ENCODE data around the gene ATP6V1A. TPM values are rescaled to one million over a fixed set of nuclear protein-coding genes. Genes with fewer than 3 reads are reported as not detected.
A peak's percentile ranks its signal among the peaks of the same experiment; 100 is the strongest.

ATP6V1A gene
- total and polyA plus RNA-seq, 10 donors, result 13.3 to 109 (median 81.8) TPM

GRCh38 chr3:113753376-113753985 lies 6.6 kb downstream of the ATP6V1A start:
- intact Hi-C loops (cut with DNase I; ENCODE audit: low total_unique reads), result no loop called here
- peaks cover 0 to 10% (median 6%) of the 10 kb centered on the region in 8 donors for H3K9me3 ChIP-seq
- DNase-seq, result no peak
- H3K27me3 ChIP-seq (replicated peaks in 1 of 7), result no peaks in the 10 kb centered on the region
- TF ChIP-seq, protein P1, sequence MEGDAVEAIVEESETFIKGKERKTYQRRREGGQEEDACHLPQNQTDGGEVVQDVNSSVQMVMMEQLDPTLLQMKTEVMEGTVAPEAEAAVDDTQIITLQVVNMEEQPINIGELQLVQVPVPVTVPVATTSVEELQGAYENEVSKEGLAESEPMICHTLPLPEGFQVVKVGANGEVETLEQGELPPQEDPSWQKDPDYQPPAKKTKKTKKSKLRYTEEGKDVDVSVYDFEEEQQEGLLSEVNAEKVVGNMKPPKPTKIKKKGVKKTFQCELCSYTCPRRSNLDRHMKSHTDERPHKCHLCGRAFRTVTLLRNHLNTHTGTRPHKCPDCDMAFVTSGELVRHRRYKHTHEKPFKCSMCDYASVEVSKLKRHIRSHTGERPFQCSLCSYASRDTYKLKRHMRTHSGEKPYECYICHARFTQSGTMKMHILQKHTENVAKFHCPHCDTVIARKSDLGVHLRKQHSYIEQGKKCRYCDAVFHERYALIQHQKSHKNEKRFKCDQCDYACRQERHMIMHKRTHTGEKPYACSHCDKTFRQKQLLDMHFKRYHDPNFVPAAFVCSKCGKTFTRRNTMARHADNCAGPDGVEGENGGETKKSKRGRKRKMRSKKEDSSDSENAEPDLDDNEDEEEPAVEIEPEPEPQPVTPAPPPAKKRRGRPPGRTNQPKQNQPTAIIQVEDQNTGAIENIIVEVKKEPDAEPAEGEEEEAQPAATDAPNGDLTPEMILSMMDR (IDR thresholded peaks at IDR 0.05 in 8 of 11, conservative IDR thresholded peaks at IDR 0.05 in 3 of 11), result no peak
- TF ChIP-seq POLR2A (IDR thresholded peaks at IDR 0.05) (no peak), POLR2AphosphoS5 (IDR thresholded peaks at IDR 0.05) (no peak)
- H3K4me3 ChIP-seq, result no peak overlapping the region
- peaks cover 0 to 12% (median 0%) of the 10 kb centered on the region in 6 donors for H3K36me3 ChIP-seq
- H3K27ac ChIP-seq, result peak overlapping the region in 1 of 8 donors; percentile 11
- peaks cover 0 to 62% (median 37%) of the 10 kb centered on the region in 6 donors for H3K4me1 ChIP-seq
- 72 to 88% (median 80%) methylated on average over 4 of the region's 4 CpGs for WGBS, 5 donors

- no peak for DNase-seq
- TF ChIP-seq, protein P1 (IDR thresholded peaks at IDR 0.05 in 8 of 11, conservative IDR thresholded peaks at IDR 0.05 in 3 of 11), result no peak
- no peak for TF ChIP-seq POLR2A (IDR thresholded peaks at IDR 0.05)
- Histone ChIP-seq H3K27ac (peak overlapping the region in 3 of 8 donors; percentile 11 to 37 (median 36)), H3K9me3 (peaks cover 0 to 15% (median 10%) of the 10 kb centered on the region in 8 donors), H3K27me3 (replicated peaks in 1 of 7) (no peaks in the 10 kb centered on the region), H3K4me3 (no peak overlapping the region), H3K4me1 (peaks cover 0 to 50% (median 26%) of the 10 kb centered on the region in 6 donors), H3K36me3 (peaks cover 0 to 14% (median 0%) of the 10 kb centered on the region in 6 donors)
- 55 to 77% (median 67%) methylated on average over 5 of the region's 5 CpGs for WGBS, 5 donors
- intact Hi-C loops (cut with DNase I; ENCODE audit: low total_unique reads), result no loop called here
Observed at GRCh38 chr3:113754494-113755159, 7.8 kb downstream of the ATP6V1A start.

- intact Hi-C loops (cut with DNase I; ENCODE audit: low total_unique reads), result no loop called here
- DNase-seq, result no peak
- H3K4me3 ChIP-seq, result no peak overlapping the region
- H3K27me3 ChIP-seq (replicated peaks in 1 of 7), result no peaks in the 10 kb centered on the region
- peaks cover 0 to 17% (median 0%) of the 10 kb centered on the region in 6 donors for H3K36me3 ChIP-seq
- TF ChIP-seq POLR2AphosphoS5 (IDR thresholded peaks at IDR 0.05) (no peak), POLR2A (IDR thresholded peaks at IDR 0.05) (no peak)
- TF ChIP-seq, protein P1 (IDR thresholded peaks at IDR 0.05 in 8 of 11, conservative IDR thresholded peaks at IDR 0.05 in 3 of 11), result no peak
- 98 to 100% (median 100%) methylated on average over 1 of the region's 1 CpG for WGBS, 5 donors
- peaks cover 0 to 15% (median 10%) of the 10 kb centered on the region in 8 donors for H3K9me3 ChIP-seq
- H3K4me1 ChIP-seq, result peaks cover 0 to 21% (median 14%) of the 10 kb centered on the region in 6 donors
- H3K27ac ChIP-seq, result no peak overlapping the region
Observed at GRCh38 chr3:113758389-113759024, 11.7 kb downstream of the ATP6V1A start.

DNA sequence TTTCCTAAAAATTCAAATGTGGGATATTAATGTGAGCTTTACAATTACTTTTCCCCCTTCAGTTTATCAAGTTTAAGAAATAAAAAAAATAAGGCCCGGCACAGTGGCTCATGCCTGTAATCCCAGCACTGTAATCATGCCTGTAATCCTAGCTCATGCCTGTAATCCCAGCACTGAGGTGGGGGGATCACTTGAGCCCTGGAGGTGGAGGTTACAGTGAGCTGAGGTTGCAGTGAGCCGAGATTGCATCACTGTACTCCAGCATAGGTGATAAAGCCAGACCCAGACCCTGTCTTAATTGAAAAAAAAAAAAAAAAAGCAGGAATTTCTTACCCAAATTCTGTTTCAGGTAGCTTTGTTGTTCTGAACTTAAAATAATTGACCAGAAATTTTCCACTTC lies 17.9 kb downstream of the ATP6V1A start:
- no peak for TF ChIP-seq POLR2A (IDR thresholded peaks at IDR 0.05)
- TF ChIP-seq, protein P1 (IDR thresholded peaks at IDR 0.05 in 8 of 11, conservative IDR thresholded peaks at IDR 0.05 in 3 of 11), result no peak
- no peak for TF ChIP-seq POLR2AphosphoS5 (IDR thresholded peaks at IDR 0.05)
- peaks cover 0 to 13% (median 2%) of the 10 kb centered on the region in 6 donors for H3K4me1 ChIP-seq
- no peaks in the 10 kb centered on the region for H3K27me3 ChIP-seq (replicated peaks in 1 of 7)
- intact Hi-C loops (cut with DNase I; ENCODE audit: low total_unique reads), result no loop called here
- no peak overlapping the region for H3K27ac ChIP-seq
- peaks cover 0 to 29% (median 0%) of the 10 kb centered on the region in 6 donors for H3K36me3 ChIP-seq
- H3K4me3 ChIP-seq, result no peak overlapping the region
- WGBS, 5 donors, result 88 to 100% (median 97%) methylated on average over 2 of the region's 2 CpGs
- no peaks in the 10 kb centered on the region for H3K9me3 ChIP-seq
- no peak for DNase-seq

All from spleen (tissue), 11 donors.